ENCODE results near the gene PDIA6. TPM values are rescaled to one million over a fixed set of nuclear protein-coding genes. Genes with fewer than 3 reads are reported as not detected.
A peak's percentile ranks its signal among the peaks of the same experiment; 100 is the strongest.

The PDIA6 gene
- total RNA-seq, 4 donors from 2014 or later: 63.7 to 91.1 (median 77.9) TPM

DNA sequence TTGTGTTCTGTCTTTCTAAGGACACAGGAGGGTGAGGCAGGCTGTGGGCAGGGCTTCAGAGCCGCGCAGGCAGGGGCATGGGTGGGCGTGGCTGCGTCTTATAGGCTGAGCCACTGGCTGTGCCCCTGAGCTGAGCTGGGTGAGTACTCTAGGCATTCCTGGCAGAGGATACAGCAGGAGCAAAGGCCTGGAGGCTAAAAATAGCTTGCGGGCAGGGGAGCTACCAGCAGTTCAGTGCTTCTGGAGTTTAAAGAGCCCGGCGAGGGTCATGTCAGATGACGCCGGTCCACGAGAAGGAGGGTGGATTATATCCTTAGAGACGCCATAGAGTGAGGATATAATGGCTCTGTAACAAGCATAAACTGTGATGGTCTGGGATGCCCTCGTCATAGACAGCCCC lies 31.5 kb upstream of the PDIA6 start:
- peak in 2 of 3 donors; percentile 89 to 91 for DNase-seq
- H3K27ac ChIP-seq: peak overlapping the region in 2 of 4 donors; percentile 0 to 61
- TF ChIP-seq, protein P1, sequence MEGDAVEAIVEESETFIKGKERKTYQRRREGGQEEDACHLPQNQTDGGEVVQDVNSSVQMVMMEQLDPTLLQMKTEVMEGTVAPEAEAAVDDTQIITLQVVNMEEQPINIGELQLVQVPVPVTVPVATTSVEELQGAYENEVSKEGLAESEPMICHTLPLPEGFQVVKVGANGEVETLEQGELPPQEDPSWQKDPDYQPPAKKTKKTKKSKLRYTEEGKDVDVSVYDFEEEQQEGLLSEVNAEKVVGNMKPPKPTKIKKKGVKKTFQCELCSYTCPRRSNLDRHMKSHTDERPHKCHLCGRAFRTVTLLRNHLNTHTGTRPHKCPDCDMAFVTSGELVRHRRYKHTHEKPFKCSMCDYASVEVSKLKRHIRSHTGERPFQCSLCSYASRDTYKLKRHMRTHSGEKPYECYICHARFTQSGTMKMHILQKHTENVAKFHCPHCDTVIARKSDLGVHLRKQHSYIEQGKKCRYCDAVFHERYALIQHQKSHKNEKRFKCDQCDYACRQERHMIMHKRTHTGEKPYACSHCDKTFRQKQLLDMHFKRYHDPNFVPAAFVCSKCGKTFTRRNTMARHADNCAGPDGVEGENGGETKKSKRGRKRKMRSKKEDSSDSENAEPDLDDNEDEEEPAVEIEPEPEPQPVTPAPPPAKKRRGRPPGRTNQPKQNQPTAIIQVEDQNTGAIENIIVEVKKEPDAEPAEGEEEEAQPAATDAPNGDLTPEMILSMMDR (IDR thresholded peaks at IDR 0.05): peak in 2 of 6 experiments; percentile 7 to 23
- TF ChIP-seq POLR2A (IDR thresholded peaks at IDR 0.05): peak in 1 of 2 donors; percentile 44

DNA sequence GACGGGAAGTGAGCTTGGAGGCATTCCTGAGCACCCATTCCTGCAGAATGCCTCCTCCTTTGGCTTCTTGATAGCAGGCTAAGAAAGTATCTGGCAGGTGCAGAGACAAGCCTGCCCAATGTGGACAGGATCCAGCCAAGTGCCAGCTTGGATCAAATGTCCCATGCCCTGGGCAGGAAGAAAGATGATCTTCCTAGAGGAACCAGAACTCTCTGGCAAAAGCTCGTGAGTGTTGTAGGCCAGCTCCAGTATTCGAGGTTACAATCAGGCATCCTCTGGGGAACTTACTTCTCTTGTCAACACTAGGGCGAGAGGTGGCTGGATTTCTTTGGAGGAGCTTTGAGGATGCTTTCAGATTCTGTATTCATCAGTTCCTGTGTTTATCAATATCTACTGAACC lies 29.9 kb upstream of the PDIA6 start:
- Histone ChIP-seq H3K4me1 (no peaks in the 10 kb centered on the region), H3K4me3 (no peak overlapping the region), H3K27ac (no peak overlapping the region), H3K9me3 (peaks cover 0 to 18% (median 7%) of the 10 kb centered on the region in 4 donors), H3K27me3 (no peaks in the 10 kb centered on the region), H3K36me3 (no peaks in the 10 kb centered on the region)
- DNase-seq: no peak
- no peak for TF ChIP-seq POLR2A (IDR thresholded peaks at IDR 0.05)
- TF ChIP-seq, protein P1 (IDR thresholded peaks at IDR 0.05): no peak

More for the DNA sequence above, 31.5 kb upstream of the PDIA6 start:
- Histone ChIP-seq H3K4me1 (no peaks in the 10 kb centered on the region), H3K4me3 (peak overlapping the region in 1 of 4 donors; percentile 27), H3K36me3 (no peaks in the 10 kb centered on the region), H3K27me3 (no peaks in the 10 kb centered on the region), H3K9me3 (peaks cover 0 to 18% (median 7%) of the 10 kb centered on the region in 4 donors)

DNA sequence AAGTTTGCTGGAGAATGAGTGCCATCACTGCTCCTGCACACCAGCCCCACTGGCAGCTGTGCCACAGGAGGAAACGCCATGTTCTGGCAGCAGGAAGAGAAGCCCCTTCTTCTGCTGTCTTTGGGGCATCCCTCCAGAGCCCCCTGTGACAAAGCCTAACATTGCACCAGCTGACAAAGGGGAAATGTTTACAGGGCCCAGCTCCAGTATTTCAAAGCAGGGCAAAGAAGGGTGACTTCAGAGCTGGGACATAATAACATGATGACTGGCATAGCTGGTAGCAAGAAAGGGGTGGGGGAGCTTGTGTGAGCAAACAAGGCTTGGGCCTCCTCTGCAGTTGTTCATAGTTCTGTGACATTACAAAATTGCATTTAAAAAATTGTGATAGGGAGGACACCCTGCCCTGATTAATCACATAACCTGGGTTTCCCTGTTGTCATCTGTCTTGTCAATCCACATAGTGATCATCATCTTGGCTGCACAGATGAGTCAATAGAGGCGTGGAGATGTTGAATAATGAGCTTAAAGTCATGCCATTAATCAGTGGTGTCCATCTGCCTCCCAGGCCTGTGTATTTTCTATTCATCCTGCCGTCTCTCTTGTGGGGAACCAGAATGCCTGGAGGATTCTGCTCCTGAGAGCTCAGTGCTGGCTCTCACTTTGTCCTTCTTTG lies 29.1 kb upstream of the PDIA6 start:
- no peaks in the 10 kb centered on the region for H3K4me1 ChIP-seq
- H3K9me3 ChIP-seq: peaks cover 0 to 18% (median 7%) of the 10 kb centered on the region in 4 donors
- DNase-seq: no peak
- no peak overlapping the region for H3K27ac ChIP-seq
- no peak overlapping the region for H3K4me3 ChIP-seq
- TF ChIP-seq POLR2A (IDR thresholded peaks at IDR 0.05): no peak
- TF ChIP-seq, protein P1 (IDR thresholded peaks at IDR 0.05): no peak
- no peaks in the 10 kb centered on the region for H3K27me3 ChIP-seq
- no peaks in the 10 kb centered on the region for H3K36me3 ChIP-seq

DNA sequence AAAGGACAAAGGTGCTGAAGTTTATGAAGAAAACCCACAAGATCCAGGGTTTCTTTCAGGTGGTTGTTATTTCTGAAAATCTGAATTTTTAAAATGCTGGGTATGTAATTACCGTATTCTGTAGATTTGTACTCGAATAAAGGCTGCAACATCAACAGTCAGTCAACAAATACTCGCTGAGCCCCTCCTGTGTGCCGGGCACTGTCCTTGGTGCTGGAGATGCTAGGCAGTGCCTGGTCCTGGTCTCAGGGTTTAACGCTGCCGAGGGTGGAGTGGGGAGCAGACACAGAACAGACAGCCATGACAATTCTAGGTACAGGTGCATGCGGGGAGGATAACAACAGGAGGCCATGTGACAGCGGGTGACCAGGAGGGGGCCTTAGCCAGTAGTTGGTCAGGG lies 27.2 kb upstream of the PDIA6 start:
- H3K9me3 ChIP-seq: peaks cover 0 to 18% (median 7%) of the 10 kb centered on the region in 4 donors
- H3K27me3 ChIP-seq: no peaks in the 10 kb centered on the region
- no peak for DNase-seq
- H3K27ac ChIP-seq: no peak overlapping the region
- no peak for TF ChIP-seq POLR2A (IDR thresholded peaks at IDR 0.05)
- TF ChIP-seq, protein P1 (IDR thresholded peaks at IDR 0.05): no peak
- H3K4me3 ChIP-seq: no peak overlapping the region
- H3K4me1 ChIP-seq: peaks cover 0 to 4% (median 0%) of the 10 kb centered on the region in 4 donors
- H3K36me3 ChIP-seq: no peaks in the 10 kb centered on the region

DNA sequence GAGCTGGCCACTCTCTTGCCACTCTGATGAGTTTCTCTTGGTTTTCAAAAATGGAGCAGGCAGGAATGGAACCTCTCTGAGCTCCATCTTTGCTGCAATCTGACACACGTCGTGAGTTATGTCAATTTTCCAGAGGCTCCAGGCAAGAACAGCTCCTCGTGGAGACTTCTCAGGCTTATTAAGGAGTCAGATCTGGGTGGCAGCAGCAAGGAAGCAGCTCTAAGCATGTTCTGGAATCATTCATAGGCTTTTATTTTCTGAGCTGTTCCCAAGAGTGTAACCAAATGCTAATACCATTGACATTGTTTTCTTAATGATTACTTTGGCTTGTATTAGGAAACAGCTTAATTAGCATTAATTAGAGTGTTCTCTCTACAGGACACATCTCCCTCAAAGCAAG lies 26.1 kb upstream of the PDIA6 start:
- Histone ChIP-seq H3K27ac (no peak overlapping the region), H3K9me3 (peaks cover 0 to 18% (median 7%) of the 10 kb centered on the region in 4 donors), H3K4me1 (peaks cover 0 to 4% (median 0%) of the 10 kb centered on the region in 4 donors), H3K4me3 (no peak overlapping the region), H3K36me3 (no peaks in the 10 kb centered on the region), H3K27me3 (no peaks in the 10 kb centered on the region)
- TF ChIP-seq, protein P1 (IDR thresholded peaks at IDR 0.05): no peak
- no peak for TF ChIP-seq POLR2A (IDR thresholded peaks at IDR 0.05)
- no peak for DNase-seq

All from Peyer's patch (tissue), 4 donors.